SK-N-SH (cell line): Measurements from ENCODE around the gene SOX21.

ENCODE experiments used
- SIN3A ChIP-seq: IDR thresholded peaks from 2 replicates; pipeline ENCODE4 v1.6.1; 2012; ENCODE audit warnings: low read depth, mild to moderate bottlenecking, low read length, moderate library complexity, borderline replicate concordance
- TF ChIP-seq, protein P1 (sequence below): IDR thresholded peaks from 2 replicates; pipeline ENCODE4 v1.6.1; 2012; ENCODE audit warnings: mild to moderate bottlenecking, low read depth, low read length, moderate library complexity

DNA sequence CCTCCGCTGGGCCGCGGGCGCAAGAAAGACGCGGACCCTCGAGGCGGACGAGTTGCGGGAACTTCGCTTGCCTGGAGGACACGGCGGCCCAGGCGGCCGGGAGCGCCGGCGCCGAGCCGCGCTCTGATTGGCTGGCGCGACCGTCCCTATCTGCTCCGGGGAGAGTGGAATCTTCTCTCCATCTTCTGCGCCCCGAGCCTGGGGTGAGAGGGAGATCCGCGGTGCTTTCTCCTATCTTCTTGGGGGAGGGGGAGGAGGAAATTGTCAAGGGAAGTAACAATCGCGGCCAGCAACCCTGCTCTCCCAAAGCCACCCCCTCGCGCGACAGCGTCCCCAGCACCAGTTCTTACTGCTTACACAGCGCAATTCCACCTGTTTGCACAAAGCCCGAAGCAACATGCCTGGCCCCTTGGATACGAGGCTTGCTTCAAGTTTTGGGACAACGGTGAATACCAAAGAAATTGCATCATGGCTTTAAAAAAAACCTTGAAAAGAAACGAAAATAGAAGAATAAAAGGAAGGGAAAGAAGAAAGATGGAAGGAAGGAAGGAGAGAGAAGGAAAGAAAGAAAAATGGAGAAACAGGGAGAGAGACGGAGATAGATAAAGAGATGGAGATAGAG lies 4.8 kb downstream of the SOX21 start:
- TF ChIP-seq SIN3A: no peak
- TF ChIP-seq, protein P1, sequence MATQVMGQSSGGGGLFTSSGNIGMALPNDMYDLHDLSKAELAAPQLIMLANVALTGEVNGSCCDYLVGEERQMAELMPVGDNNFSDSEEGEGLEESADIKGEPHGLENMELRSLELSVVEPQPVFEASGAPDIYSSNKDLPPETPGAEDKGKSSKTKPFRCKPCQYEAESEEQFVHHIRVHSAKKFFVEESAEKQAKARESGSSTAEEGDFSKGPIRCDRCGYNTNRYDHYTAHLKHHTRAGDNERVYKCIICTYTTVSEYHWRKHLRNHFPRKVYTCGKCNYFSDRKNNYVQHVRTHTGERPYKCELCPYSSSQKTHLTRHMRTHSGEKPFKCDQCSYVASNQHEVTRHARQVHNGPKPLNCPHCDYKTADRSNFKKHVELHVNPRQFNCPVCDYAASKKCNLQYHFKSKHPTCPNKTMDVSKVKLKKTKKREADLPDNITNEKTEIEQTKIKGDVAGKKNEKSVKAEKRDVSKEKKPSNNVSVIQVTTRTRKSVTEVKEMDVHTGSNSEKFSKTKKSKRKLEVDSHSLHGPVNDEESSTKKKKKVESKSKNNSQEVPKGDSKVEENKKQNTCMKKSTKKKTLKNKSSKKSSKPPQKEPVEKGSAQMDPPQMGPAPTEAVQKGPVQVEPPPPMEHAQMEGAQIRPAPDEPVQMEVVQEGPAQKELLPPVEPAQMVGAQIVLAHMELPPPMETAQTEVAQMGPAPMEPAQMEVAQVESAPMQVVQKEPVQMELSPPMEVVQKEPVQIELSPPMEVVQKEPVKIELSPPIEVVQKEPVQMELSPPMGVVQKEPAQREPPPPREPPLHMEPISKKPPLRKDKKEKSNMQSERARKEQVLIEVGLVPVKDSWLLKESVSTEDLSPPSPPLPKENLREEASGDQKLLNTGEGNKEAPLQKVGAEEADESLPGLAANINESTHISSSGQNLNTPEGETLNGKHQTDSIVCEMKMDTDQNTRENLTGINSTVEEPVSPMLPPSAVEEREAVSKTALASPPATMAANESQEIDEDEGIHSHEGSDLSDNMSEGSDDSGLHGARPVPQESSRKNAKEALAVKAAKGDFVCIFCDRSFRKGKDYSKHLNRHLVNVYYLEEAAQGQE: no peak
